ENCODE data around the gene ITPK1.

ITPK1 gene

DNA sequence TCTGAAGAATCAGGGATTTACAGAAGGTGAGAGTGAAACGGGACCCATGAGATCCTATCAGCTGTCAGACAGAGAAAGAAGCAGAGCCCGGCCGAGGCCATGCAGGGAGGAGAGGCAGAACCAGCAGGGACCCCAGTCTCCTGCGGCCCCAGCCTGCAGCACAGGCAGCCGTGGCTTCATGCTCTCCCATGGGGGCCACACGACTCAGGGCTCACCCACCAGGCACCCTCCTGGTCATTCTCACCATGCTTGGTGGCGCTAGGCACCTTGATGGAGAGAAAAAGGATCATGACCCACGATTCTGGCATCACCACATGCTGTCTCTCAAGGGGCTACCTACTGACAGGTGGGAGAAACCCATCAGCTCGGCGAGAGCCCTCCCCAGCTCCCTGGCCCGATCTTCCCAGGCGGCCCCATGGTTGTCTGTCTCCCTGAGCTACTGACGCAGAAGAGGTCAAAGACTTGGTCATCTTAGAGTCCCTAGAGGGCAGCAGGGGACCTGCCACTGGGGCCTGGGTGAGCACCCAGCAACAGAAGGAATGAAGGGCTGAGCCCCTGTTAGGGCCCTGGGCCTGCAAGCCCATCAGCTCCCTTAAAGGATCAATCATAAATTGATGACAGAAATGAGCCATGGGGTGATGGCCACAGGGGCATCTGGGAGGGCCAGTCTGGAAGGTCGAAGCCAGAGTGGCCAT is 58.0 kb downstream of the ITPK1 start:
- no peak for DNase-seq

DNA sequence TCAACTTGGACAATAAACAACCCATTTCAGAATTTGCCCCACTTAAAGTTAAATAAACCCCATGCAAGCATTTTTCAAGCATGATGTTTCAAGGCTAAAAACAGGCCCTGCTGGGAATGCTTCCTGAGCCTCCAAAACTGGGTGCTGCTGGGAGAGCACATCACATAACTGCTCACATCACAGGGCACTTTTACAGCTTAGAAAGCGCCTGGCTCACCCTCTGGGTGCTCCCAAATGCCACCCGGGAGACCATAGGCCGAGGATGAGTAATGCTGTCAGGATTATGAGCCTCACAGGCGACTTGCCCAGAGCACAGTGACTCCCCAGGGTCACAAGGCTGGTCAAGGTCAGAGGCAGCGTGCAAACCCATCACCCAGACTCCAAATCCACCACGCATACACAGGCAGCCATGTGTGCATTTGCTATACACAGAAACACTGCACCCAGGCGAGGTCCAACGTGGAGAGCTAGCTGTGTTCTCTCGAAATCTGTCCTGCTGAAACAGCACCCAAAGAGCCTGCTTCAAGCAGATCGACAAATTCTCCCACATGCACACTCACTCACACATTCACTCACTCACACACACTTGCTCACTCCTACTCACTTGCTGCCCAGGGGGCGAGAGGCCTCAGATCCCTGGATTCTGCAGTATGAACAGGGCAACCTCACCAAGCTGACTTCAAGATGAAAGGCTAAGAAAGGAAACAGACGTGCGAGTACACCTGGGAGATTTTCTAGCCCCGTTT is 58.7 kb downstream of the ITPK1 start:
- no peak for DNase-seq

- no peak for DNase-seq
Observed at GRCh38 chr14:93056166-93056839, 59.4 kb downstream of the ITPK1 start.

DNA sequence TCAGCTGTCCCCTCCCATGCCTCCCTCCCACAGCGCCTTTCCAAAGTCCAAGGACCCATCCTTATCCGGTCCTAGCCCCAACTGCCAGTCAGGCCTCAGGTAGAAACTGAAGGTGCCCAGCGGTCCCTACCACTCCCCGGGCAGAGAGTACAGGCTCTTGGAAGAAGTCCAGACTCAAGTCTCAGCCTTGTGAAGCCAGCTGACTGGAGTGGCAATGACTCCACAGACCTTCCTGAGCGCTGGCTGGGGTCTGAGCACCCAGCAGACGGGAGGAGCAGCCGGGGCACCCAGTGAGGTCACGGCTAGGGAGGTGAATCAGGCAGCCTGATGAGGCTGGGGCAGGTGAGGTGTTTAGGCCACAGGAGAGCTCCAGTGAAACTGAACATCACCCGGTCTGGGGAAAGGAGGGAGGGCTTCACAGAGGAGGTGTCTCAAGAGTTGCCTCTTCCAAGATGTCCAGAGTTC is 60.0 kb downstream of the ITPK1 start:
- no peak for DNase-seq

- no peak for DNase-seq
Observed at GRCh38 chr14:93054876-93055275, 60.8 kb downstream of the ITPK1 start.

DNA sequence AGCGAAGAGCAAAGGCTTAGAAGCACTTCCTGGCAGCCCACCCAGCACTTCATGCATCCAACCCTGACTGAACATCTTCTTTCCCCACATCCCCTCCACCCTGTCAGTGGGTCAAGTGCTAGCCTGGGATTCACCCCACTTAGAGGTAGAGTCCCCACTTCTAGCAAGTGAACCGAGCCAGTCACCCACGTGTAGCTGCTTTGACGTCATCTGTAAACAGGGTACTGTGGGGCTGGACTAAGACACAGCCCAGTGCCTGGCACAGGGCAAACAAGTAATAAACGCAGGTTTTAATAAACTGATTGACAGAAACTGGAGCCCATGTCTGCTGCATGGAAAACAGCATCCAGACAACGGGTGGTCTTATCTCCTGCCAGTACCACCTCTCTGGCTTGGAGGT is 61.7 kb downstream of the ITPK1 start:
- DNase-seq, result no peak

- DNase-seq, result no peak
Observed at GRCh38 chr14:93051600-93052546, 63.9 kb downstream of the ITPK1 start.

DNA sequence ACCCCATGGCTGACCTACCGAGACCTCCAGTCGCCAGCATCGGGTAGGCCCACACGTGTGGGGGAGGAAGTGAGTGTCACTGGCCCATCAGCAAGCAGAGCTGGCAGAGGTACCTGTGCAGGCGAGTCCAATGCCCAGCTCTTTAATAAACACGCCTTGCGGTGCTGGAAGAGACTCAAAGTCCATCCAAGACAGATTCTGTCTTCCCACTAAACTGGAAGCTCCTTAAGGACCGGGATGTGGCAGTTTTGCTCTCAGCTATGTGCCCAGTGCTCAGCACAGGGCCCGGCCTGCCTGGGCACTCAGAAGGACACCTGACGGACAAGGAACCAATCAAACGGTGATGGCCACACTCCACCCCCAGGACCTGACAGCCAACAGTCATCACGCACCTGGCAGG is 65.0 kb downstream of the ITPK1 start:
- no peak for DNase-seq

- DNase-seq, result no peak
Observed at GRCh38 chr14:93049867-93050331, 65.8 kb downstream of the ITPK1 start.

DNA sequence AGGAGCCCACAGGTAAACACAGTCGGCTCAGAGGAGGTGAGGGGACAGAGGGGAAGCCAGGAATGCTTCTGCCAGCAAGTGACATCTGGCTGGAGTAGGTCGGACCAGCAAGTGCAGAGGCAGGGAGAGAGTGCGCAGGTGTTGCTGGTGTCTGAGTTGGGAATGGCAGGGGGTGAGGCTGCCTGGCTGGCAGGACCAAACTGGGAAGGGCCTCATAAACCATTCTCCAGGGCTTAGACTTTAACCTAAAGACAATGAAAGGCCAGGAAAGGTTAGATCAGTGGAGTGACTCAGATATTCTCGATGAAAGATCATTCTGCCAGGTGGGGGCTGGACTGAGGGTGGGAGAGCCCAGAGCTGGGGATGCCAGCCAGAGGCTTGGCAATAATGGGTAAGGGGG is 66.4 kb downstream of the ITPK1 start:
- no peak for DNase-seq

DNA sequence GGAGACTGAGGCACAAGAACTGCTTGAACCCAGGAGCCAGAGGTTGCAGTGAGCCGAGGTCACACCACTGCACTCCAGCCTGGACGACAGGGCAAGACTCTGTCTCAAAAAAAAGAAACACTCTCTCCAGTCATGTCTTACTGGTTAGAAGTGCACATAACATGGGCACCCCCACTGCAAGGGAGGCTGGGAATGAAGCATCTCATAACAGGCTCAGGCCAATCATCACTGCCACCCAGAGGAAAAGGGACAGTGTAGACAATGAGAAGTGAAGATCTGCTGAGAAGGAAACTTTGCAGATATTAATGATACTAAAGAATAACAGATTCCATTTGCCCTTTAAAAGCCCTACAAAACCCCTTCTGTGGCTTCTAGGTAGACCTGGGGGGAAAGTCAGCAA is 66.9 kb downstream of the ITPK1 start:
- no peak for DNase-seq

DNA sequence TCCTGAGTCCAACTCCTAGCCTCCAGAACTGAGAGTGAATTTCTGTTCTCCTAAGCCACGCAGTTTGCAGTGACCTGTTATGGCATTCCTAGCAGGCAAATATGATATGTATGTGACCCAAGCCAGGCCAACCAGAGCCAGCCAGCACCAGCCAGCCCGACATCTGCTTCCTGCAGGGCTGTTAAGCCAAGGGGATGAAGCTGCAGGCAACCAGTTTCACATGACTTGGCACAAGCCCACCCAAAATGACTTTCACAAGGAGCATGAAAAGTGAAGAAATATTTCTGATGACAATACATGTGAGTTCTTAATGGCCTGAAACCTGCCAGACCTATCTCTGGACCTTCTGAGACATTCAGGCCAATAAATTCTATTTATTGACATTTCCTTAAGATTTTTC is 68.1 kb downstream of the ITPK1 start:
- DNase-seq, result no peak

DNA sequence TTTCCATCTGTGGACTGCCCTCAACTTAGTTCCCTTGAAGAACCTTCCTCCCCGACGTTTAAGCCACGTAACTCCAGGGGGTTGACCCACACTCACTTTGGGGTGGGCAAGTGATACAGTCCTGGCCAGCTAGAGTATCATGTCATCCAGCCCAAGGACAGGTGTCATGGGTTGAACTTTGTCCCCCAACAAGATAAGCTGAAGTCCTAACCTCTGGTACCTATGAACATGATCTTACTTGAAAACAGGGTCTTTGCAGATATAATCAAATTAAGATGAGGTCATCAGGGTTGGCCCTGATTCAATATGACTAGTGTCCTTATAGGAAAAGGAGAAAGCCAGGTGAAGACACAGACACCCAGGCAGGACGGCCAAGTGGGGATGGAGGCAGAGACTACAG is 68.6 kb downstream of the ITPK1 start:
- no peak for DNase-seq

GRCh38 chr14:93046705-93047050 is 69.0 kb downstream of the ITPK1 start:
- no peak for DNase-seq

GRCh38 chr14:93045965-93046704 is 69.6 kb downstream of the ITPK1 start:
- no peak for DNase-seq

GRCh38 chr14:93045211-93045674 is 70.5 kb downstream of the ITPK1 start:
- DNase-seq, result no peak

- DNase-seq, result no peak
Observed at GRCh38 chr14:93044556-93044955, 71.2 kb downstream of the ITPK1 start.

- DNase-seq, result no peak
Observed at GRCh38 chr14:93044121-93044520, 71.6 kb downstream of the ITPK1 start.

- DNase-seq, result no peak
Observed at GRCh38 chr14:93042968-93043940, 72.5 kb downstream of the ITPK1 start.

DNA sequence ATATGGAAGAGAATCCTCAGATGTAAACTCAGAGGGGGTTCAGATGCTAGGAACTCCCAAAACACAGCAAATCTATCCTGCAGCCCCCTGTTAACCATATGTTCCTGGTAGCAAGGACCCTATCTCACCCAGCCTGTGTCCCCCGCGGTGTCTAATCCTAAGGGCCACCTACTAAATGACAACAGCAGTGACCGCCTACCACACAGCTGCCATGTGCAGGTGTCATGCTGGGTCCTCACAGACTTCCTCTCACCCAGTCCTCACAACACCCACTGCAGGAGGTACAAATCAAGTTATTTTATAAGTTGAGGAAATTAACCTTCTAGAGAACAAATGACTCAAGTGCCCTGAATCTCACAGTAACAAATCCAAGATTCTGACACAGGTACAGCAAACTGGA is 73.9 kb downstream of the ITPK1 start:
- no peak for DNase-seq

- no peak for DNase-seq
Observed at GRCh38 chr14:93040982-93041381, 74.7 kb downstream of the ITPK1 start.

Measured in NCI-H526 (cell line).